Endometrial microvascular endothelial cells (primary cell): ENCODE measurements around the gene KLHDC3. TPM values are rescaled to one million over a fixed set of nuclear protein-coding genes. Genes with fewer than 3 reads are reported as not detected.

Experiments
- in situ Hi-C: cut with HindIII; loops from 2 replicates; pipeline ENCODE4 v1.10.0; 2017; ENCODE audit warnings: low sequenced_read_pairs, low pct_unique_long_range_greater_than_20kb; ENCODE audit errors: inconsistent ontology term
- total RNA-seq: library from RNA; depleted of rRNA; stranded (reverse); fragments of >200 nt; gene quantifications from one replicate; pipeline ENCODE4 v1.2.3, GENCODE V29; 2015; ENCODE audit errors: inconsistent ontology term

KLHDC3 gene
- total RNA-seq, result 98.8 TPM

- in situ Hi-C loops, result no loop called here
Measured at GRCh38 chr6:43013843-43014433, at the start of gene KLHDC3, which contains the start of gene MEA1. Gene KLHDC3, plus strand, starts transcription at chr6:43014249. Its CDS starts 2,944 bp downstream, at chr6:43017193. Gene MEA1, minus strand, starts transcription at chr6:43013946. Its CDS starts 133 bp downstream, at chr6:43013813.

- in situ Hi-C loops, result no loop called here
Measured at GRCh38 chr6:42966571-42966970, 47.5 kb upstream of the KLHDC3 start.

- in situ Hi-C loops, result no loop called here
Measured at GRCh38 chr6:42967228-42967627, 46.8 kb upstream of the KLHDC3 start.

GRCh38 chr6:42968126-42968701 lies 45.8 kb upstream of the KLHDC3 start:
- in situ Hi-C loops, result no loop called here

DNA sequence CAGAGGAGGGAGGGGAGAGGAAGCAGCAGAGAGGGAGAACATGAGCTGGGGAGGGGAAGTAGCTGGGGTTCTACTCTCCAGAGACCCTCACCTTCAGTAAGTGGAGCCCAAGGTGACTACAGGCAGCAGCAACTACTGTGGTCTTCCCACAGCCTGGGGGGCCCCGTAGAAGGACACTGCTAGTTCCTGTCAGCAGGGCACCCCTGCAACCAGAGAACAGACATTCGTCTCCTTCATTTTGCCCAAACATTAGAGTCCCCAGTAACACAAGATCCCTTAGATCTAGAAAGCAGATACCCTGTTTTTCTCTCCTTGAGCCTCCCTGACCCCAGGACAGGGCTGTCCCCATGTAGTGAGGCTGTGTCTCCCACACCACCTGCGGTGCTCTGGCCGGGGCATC lies 45.3 kb upstream of the KLHDC3 start:
- in situ Hi-C loops, result no loop called here

GRCh38 chr6:42969431-42969830 lies 44.6 kb upstream of the KLHDC3 start:
- in situ Hi-C loops, result no loop called here

- in situ Hi-C loops, result no loop called here
Measured at GRCh38 chr6:42969934-42970333, 44.1 kb upstream of the KLHDC3 start.

- in situ Hi-C loops, result no loop called here
Measured at GRCh38 chr6:42970871-42971612, 43.0 kb upstream of the KLHDC3 start.

- in situ Hi-C loops, result no loop called here
Measured at GRCh38 chr6:42971746-42972327, 42.2 kb upstream of the KLHDC3 start.

DNA sequence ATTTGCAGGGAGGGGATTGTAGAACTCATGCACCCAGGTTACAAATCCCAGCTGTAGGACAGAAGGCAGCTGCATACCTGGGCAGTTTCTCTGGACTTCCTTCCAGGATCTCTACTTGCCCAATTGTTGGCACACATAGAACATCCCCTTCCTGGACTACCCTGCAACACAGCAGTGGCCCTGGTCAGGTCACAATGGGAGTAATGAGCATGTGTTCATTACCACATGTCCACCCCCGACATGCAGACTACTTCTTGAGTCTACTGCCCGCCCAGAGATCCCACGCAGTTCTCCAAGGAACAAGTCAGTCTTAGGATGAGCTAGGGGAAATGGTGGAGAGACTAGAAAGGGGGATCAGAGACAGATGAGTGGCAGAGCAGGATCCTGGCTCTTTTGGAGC lies 40.1 kb upstream of the KLHDC3 start:
- in situ Hi-C loops, result no loop called here

DNA sequence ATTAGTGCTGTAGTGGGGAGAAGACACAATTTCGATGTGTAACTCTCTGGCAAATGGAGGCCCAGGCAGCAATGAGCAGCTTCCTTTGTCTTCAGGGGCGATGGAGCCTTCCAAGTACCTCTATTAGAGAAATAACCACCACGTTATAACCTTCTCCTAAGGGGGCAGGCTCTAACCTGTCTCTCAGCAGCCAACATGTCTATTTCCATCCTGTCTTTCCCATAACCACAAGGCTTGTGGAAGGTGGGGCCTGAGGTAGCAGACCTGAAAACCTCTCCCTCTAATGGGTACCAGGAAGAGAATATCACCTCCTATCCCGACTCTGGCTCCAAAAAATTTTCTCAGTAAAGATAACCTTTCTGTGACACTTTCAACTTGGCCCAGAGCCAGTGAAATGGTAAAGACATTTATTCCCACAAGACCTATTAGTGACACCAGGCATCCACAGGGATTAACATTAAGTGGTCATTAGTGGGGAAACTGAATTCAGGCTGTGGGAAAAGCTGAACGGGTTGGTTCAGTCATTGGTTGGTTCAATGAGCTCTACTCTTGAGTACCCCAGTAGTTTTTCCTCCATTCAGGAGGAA lies 39.0 kb upstream of the KLHDC3 start:
- in situ Hi-C loops, result no loop called here

- in situ Hi-C loops, result no loop called here
Measured at GRCh38 chr6:42978487-42978838, 35.6 kb upstream of the KLHDC3 start.

GRCh38 chr6:42978839-42979522 lies 35.1 kb upstream of the KLHDC3 start, which contains the start of gene PEX6:
Gene PEX6, minus strand, starts transcription at chr6:42979181. Its CDS starts 31 bp downstream, at chr6:42979150.
- in situ Hi-C loops, result no loop called here

DNA sequence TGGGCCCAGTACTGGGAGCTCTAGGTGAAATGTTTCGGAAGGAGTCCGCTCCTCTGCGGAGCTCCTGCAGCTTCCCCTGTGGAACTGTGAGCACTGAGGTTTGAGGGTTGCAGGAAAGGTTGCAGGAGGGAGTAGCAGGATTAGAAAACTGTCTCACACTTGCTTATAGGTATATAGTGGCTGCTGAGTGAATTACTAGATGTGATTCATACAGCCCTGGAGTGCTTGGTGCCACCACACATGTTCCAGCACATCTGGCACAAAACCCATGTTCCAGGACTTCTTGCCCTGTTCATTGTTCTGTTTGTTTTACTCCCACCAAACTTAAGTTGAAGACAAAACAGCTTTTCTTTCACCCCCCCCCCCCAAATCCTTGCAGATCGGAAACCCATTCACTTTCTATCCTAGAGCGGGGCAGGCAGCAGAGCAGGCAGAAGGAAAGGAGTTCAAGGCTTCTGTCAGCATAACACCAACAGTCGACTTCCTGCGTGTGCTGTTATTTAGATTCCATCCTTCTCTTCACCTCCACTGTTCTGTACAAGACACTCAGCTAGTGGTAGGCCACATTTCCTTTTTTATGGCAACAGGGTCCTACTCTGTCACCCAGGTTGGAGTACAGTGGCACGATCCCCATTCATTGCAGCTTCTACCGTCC lies 34.4 kb upstream of the KLHDC3 start:
- in situ Hi-C loops, result no loop called here

- in situ Hi-C loops, result no loop called here
Measured at GRCh38 chr6:42981836-42982235, 32.2 kb upstream of the KLHDC3 start.

GRCh38 chr6:42984001-42984923 lies 29.8 kb upstream of the KLHDC3 start, which contains the start of gene PPP2R5D:
Gene PPP2R5D, plus strand, starts transcription at chr6:42984570. Its CDS starts 108 bp downstream, at chr6:42984678.
- in situ Hi-C loops, result no loop called here

- in situ Hi-C loops, result no loop called here
Measured at GRCh38 chr6:42984924-42985475, 29.0 kb upstream of the KLHDC3 start.
